ENCODE data around the gene MARCO. TPM values are rescaled to one million over a fixed set of nuclear protein-coding genes. Genes with fewer than 3 reads are reported as not detected.
A peak's percentile ranks its signal among the peaks of the same experiment; 100 is the strongest.

The MARCO gene
- total and polyA plus RNA-seq, 8 donors: 0.08 to 3.6 (median 0.80) TPM; not detected in 1

DNA sequence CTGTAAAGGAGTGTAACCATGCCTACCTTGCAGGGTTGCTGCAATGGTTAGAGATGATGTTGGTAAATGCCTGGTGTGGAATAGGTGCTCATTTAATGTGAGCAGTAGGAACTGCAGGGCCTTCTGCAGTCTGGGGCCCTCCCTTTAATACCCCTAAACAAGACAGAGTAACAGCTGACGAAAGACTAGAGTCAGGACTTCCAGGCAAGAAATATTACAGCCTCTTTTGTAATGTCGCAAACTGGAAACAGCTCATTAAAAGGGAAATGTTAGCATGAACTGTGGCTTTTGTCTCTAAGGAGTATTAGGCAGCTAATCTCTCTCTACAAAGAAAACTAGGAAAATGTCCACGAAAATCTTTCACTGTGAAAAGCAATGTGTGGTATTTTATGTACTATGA is 26.0 kb downstream of the MARCO start:
- H3K4me3 ChIP-seq: no peak overlapping the region
- no peaks in the 10 kb centered on the region for H3K36me3 ChIP-seq
- H3K27me3 ChIP-seq: no peaks in the 10 kb centered on the region
- intact Hi-C loops (cut with DNase I): no loop called here
- no peaks in the 10 kb centered on the region for H3K9me3 ChIP-seq
- TF ChIP-seq CTCF (IDR thresholded peaks at IDR 0.05): no peak
- WGBS, 2 donors: 70 to 71% methylated on average over 3 of the region's 3 CpGs
- peak in 1 of 4 donors; percentile 44 for ATAC-seq
- DNase-seq: no peak
- H3K4me1 ChIP-seq: no peaks in the 10 kb centered on the region
- no peak overlapping the region for H3K27ac ChIP-seq
- no peak for FAIRE-seq

- Histone ChIP-seq H3K36me3 (no peaks in the 10 kb centered on the region), H3K4me1 (no peaks in the 10 kb centered on the region), H3K27ac (no peak overlapping the region), H3K4me3 (no peak overlapping the region), H3K27me3 (no peaks in the 10 kb centered on the region), H3K9me3 (no peaks in the 10 kb centered on the region)
- intact Hi-C loops (cut with DNase I): no loop called here
- WGBS, 2 donors: 78 to 82% methylated on average over 7 of the region's 7 CpGs
- no peak for FAIRE-seq
- no peak for DNase-seq
- ATAC-seq: no peak
- no peak for TF ChIP-seq CTCF (IDR thresholded peaks at IDR 0.05)
Measured at GRCh38 chr2:118968961-118969733, 27.2 kb downstream of the MARCO start.

GRCh38 chr2:118969734-118970395 is 27.9 kb downstream of the MARCO start:
- Histone ChIP-seq H3K4me3 (no peak overlapping the region), H3K9me3 (no peaks in the 10 kb centered on the region), H3K27ac (no peak overlapping the region), H3K36me3 (no peaks in the 10 kb centered on the region), H3K4me1 (no peaks in the 10 kb centered on the region), H3K27me3 (no peaks in the 10 kb centered on the region)
- DNase-seq: no peak
- WGBS, 2 donors: 84 to 85% methylated on average over 16 of the region's 16 CpGs
- no peak for TF ChIP-seq CTCF (IDR thresholded peaks at IDR 0.05)
- intact Hi-C loops (cut with DNase I): no loop called here
- no peak for ATAC-seq
- FAIRE-seq: no peak

GRCh38 chr2:118970396-118971135 is 28.6 kb downstream of the MARCO start:
- H3K4me1 ChIP-seq: no peaks in the 10 kb centered on the region
- no peak for TF ChIP-seq CTCF (IDR thresholded peaks at IDR 0.05)
- H3K4me3 ChIP-seq: no peak overlapping the region
- no peaks in the 10 kb centered on the region for H3K36me3 ChIP-seq
- no peaks in the 10 kb centered on the region for H3K27me3 ChIP-seq
- 57 to 80% methylated on average over 10 of the region's 10 CpGs for WGBS, 2 donors
- no peaks in the 10 kb centered on the region for H3K9me3 ChIP-seq
- ATAC-seq (peak in 2 of 4 donors; percentile 49 to 54), DNase-seq (no peak), FAIRE-seq (no peak)
- intact Hi-C loops (cut with DNase I): no loop called here
- H3K27ac ChIP-seq: no peak overlapping the region

Measured in pancreas (tissue), 10 donors.